Loucy (cell line): ENCODE results near the gene IL17C.

ENCODE experiments used
- H2AFZ ChIP-seq: fragments of 200-600 bp; sonication (generic); 2 replicates; pipeline ENCODE4 v1.6.0; 2016; ENCODE audit warnings: antibody characterized with exemption, mild to moderate bottlenecking, low read length, moderate library complexity
- H3F3A ChIP-seq: fragments of 200-600 bp; 2 replicates; pipeline ENCODE4 v1.6.0; 2016; ENCODE audit warnings: antibody characterized with exemption, low read depth, mild to moderate bottlenecking
- H3K27me3 ChIP-seq: fragments of 200-600 bp; sonication (generic); 2 replicates; pipeline ENCODE4 v1.6.1; 2014; ENCODE audit warnings: low read length, mild to moderate bottlenecking; ENCODE audit not compliant: insufficient read depth, poor library complexity, severe bottlenecking
- H3K36me3 ChIP-seq: fragments of 200-600 bp; sonication (generic); 2 replicates; pipeline ENCODE4 v1.6.1; 2016; ENCODE audit warnings: low read length; ENCODE audit not compliant: insufficient read depth
- H3K4me1 ChIP-seq: fragments of 200-600 bp; sonication (generic); 2 replicates; pipeline ENCODE4 v1.5.1; 2014; ENCODE audit warnings: low read length, mild to moderate bottlenecking; ENCODE audit not compliant: insufficient read depth, poor library complexity, severe bottlenecking
- H3K4me2 ChIP-seq: fragments of 200-600 bp; sonication (generic); 2 replicates; pipeline ENCODE4 v1.6.0; 2014; ENCODE audit warnings: antibody characterized with exemption, low read length, low read depth, mild to moderate bottlenecking; ENCODE audit not compliant: poor library complexity, severe bottlenecking
- H3K4me3 ChIP-seq: fragments of 200-600 bp; sonication (generic); 2 replicates; pipeline ENCODE4 v1.5.1; 2014; ENCODE audit warnings: low read length, mild to moderate bottlenecking, mixed read lengths; ENCODE audit not compliant: poor library complexity, severe bottlenecking
- H3K79me2 ChIP-seq: fragments of 200-600 bp; sonication (generic); 2 replicates; pipeline ENCODE4 v1.6.1; 2014; ENCODE audit warnings: low read length; ENCODE audit not compliant: insufficient read depth
- H3K9ac ChIP-seq: fragments of 200-600 bp; sonication (generic); 2 replicates; pipeline ENCODE4 v1.6.0; 2014; ENCODE audit warnings: mild to moderate bottlenecking, low read depth, low read length, moderate library complexity; ENCODE audit not compliant: poor library complexity, severe bottlenecking
- H3K9me2 ChIP-seq: fragments of 200-600 bp; sonication (generic); replicated peaks from 2 replicates; pipeline ENCODE4 v1.6.1; 2016; ENCODE audit warnings: low read depth, low read length, mixed read lengths
- H3K9me3 ChIP-seq: fragments of 200-600 bp; sonication (generic); 2 replicates; pipeline ENCODE4 v1.6.1; 2014; ENCODE audit warnings: mild to moderate bottlenecking, antibody characterized with exemption, low read length, low read depth; ENCODE audit not compliant: insufficient read depth
- H4K20me1 ChIP-seq: fragments of 200-600 bp; sonication (generic); 2 replicates; pipeline ENCODE4 v1.6.0; 2014; ENCODE audit warnings: antibody characterized with exemption, low read length, mild to moderate bottlenecking; ENCODE audit not compliant: insufficient read depth, poor library complexity, severe bottlenecking
- EZH2phosphoT487 ChIP-seq: fragments of 200-600 bp; IDR thresholded peaks from 2 replicates; pipeline ENCODE4 v1.6.1; 2018; ENCODE audit warnings: antibody characterized with exemption, mild to moderate bottlenecking, moderate library complexity, borderline replicate concordance
- TF ChIP-seq, protein P1 (sequence below): fragments of 200-600 bp; sonication (generic); conservative IDR thresholded peaks from 2 replicates; pipeline ENCODE4 v1.5.1; 2014; ENCODE audit warnings: mild to moderate bottlenecking, antibody characterized with exemption, low read length

IL17C gene

DNA sequence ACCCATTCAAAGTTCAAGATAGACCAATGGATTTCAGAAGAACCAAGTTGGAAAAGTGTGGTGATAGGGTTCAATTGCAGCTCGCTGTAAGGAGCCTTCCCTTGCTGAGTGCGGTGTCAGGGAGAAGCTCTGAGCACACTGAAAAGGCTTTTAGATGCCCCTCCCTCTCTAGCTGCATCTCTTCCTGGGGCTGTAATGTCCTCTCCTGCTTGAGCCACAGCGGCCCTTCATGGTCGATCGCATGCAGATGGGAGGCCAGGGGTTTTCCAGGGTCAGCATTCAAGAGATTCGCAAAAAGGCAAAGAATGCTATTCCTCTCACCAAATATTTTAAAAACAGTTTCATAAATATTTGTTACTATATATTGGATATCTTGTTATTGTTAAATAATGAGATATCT, 44.5 kb upstream of the IL17C start:
- Histone ChIP-seq H3K4me1 (no peaks in the 10 kb centered on the region), H3K4me3 (no peak overlapping the region), H3K9me2 (no peaks in the 10 kb centered on the region), H3K27me3 (no peaks in the 10 kb centered on the region), H3F3A (no peaks in the 10 kb centered on the region), H3K9ac (no peak overlapping the region), H3K4me2 (no peak overlapping the region), H4K20me1 (no peaks in the 10 kb centered on the region), H3K9me3 (no peaks in the 10 kb centered on the region), H2AFZ (no peak overlapping the region), H3K36me3 (peaks cover 9% of the 10 kb centered on the region; the same call in 1 of the 2 replicates), H3K79me2 (no peaks in the 10 kb centered on the region)
- no peak for TF ChIP-seq EZH2phosphoT487
- TF ChIP-seq, protein P1, sequence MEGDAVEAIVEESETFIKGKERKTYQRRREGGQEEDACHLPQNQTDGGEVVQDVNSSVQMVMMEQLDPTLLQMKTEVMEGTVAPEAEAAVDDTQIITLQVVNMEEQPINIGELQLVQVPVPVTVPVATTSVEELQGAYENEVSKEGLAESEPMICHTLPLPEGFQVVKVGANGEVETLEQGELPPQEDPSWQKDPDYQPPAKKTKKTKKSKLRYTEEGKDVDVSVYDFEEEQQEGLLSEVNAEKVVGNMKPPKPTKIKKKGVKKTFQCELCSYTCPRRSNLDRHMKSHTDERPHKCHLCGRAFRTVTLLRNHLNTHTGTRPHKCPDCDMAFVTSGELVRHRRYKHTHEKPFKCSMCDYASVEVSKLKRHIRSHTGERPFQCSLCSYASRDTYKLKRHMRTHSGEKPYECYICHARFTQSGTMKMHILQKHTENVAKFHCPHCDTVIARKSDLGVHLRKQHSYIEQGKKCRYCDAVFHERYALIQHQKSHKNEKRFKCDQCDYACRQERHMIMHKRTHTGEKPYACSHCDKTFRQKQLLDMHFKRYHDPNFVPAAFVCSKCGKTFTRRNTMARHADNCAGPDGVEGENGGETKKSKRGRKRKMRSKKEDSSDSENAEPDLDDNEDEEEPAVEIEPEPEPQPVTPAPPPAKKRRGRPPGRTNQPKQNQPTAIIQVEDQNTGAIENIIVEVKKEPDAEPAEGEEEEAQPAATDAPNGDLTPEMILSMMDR, result no peak

DNA sequence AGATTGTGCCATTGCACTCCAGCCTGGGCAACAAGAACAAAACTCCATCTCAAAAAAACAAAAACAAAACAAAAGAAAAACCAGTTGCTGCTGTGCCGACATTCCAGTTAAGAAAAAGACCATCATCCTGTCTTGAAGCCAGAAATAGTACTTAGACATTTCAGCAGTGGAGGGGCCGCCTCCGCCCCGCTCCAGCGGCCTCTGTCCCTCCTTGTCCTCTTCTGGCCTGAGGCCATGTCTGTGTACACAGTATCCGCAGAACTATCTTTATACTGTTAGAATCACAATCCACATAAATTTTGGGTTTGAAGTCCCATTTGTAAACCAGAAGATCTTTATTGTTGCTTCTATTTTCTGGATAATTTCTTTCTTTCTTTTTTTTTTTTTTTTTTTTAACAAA, 43.3 kb upstream of the IL17C start:
- Histone ChIP-seq H3K79me2 (no peaks in the 10 kb centered on the region), H3K9ac (no peak overlapping the region), H3K4me3 (no peak overlapping the region), H3K4me1 (no peaks in the 10 kb centered on the region), H3K27me3 (no peaks in the 10 kb centered on the region), H2AFZ (no peak overlapping the region), H3K4me2 (no peak overlapping the region), H3K9me2 (no peaks in the 10 kb centered on the region), H3K9me3 (no peaks in the 10 kb centered on the region), H4K20me1 (no peaks in the 10 kb centered on the region), H3K36me3 (peaks cover 10% of the 10 kb centered on the region; the same call in 1 of the 2 replicates), H3F3A (no peaks in the 10 kb centered on the region)
- no peak for TF ChIP-seq EZH2phosphoT487
- TF ChIP-seq, protein P1, result no peak

DNA sequence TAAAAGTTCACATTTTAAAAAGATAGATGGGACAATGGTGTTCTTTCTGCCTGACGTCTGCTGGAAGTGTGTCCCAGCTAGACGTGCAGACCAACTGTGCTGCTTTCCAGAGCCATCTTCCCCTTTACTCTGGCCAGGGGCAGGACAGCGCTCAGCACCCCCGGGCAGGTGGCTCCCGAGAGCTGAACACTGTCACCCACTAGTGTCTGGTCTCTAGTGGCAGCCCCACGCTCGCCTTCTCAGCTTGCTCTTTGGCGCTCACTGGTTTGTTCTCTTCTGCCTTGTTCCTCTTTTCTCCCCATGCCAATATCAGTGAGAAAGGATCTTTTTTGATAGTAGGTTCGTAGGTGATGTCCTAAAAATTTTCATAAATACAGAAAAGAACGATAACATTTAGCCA, 42.5 kb upstream of the IL17C start:
- no peaks in the 10 kb centered on the region for H3K27me3 ChIP-seq
- no peak overlapping the region for H2AFZ ChIP-seq
- TF ChIP-seq, protein P1, result no peak
- TF ChIP-seq EZH2phosphoT487, result no peak
- no peaks in the 10 kb centered on the region for H3K9me2 ChIP-seq
- no peaks in the 10 kb centered on the region for H3K4me1 ChIP-seq
- no peaks in the 10 kb centered on the region for H3K79me2 ChIP-seq
- no peak overlapping the region for H3K9ac ChIP-seq
- H3F3A ChIP-seq, result no peaks in the 10 kb centered on the region
- no peak overlapping the region for H3K4me2 ChIP-seq
- H3K4me3 ChIP-seq, result no peak overlapping the region
- H4K20me1 ChIP-seq, result no peaks in the 10 kb centered on the region
- peaks cover 16% of the 10 kb centered on the region; the same call in 1 of the 2 replicates for H3K36me3 ChIP-seq
- H3K9me3 ChIP-seq, result no peaks in the 10 kb centered on the region
